GM19468 (cell line): Measurements from ENCODE around the gene ZNF12.
"Not testable (repeated sequence)": the region's sequence is repeated elsewhere in the genome, so short reads cannot be mapped to it uniquely, and the experiment has no call there.

Source experiments
- ATAC-seq: cut with Tn5 transposase; IDR thresholded peaks from one replicate; pipeline ENCODE4 v1.9.1; 2021; ENCODE audit warnings: mild to moderate bottlenecking, moderate library complexity, moderate number of reproducible peaks; ENCODE audit not compliant: unreplicated experiment; ENCODE audit errors: extremely low read depth

ZNF12 gene

GRCh38 chr7:6706666-6707407 lies at the start of gene ZNF12:
ZNF12 (minus strand) TSS chr7:6706947; CDS start chr7:6705173, 1,774 bp downstream.
- peak; percentile 96 for ATAC-seq

- not testable (repeated sequence) for ATAC-seq
Observed at GRCh38 chr7:6753964-6754363, 47.2 kb upstream of the ZNF12 start, which contains the start of gene RSPH10B2. RSPH10B2 (plus strand) TSS chr7:6754103; CDS start chr7:6757678, 3,575 bp downstream.

GRCh38 chr7:6750173-6750572 lies 43.4 kb upstream of the ZNF12 start:
- ATAC-seq = not testable (repeated sequence)

- ATAC-seq = not testable (repeated sequence)
Observed at GRCh38 chr7:6749335-6749734, 42.6 kb upstream of the ZNF12 start.

GRCh38 chr7:6744410-6745100 lies 37.8 kb upstream of the ZNF12 start:
- ATAC-seq = not testable (repeated sequence)

GRCh38 chr7:6738415-6738814 lies 31.7 kb upstream of the ZNF12 start:
- not testable (repeated sequence) for ATAC-seq

GRCh38 chr7:6730343-6730633 lies 23.5 kb upstream of the ZNF12 start:
- ATAC-seq = no peak

- peak; percentile 64 for ATAC-seq
Observed at GRCh38 chr7:6729492-6730342, 23.0 kb upstream of the ZNF12 start.

- ATAC-seq = not testable (repeated sequence)
Observed at GRCh38 chr7:6728893-6729491, 22.2 kb upstream of the ZNF12 start.

- ATAC-seq = no peak
Observed at GRCh38 chr7:6727663-6728062, 20.9 kb upstream of the ZNF12 start.

GRCh38 chr7:6726341-6726740 lies 19.6 kb upstream of the ZNF12 start:
- ATAC-seq = not testable (repeated sequence)

- ATAC-seq = peak; percentile 51
Observed at GRCh38 chr7:6725003-6725402, 18.3 kb upstream of the ZNF12 start.

GRCh38 chr7:6724351-6724750 lies 17.6 kb upstream of the ZNF12 start:
- ATAC-seq = not testable (repeated sequence)

- no peak for ATAC-seq
Observed at GRCh38 chr7:6718124-6718523, 11.4 kb upstream of the ZNF12 start.

GRCh38 chr7:6715898-6716297 lies 9.2 kb upstream of the ZNF12 start:
- ATAC-seq = not testable (repeated sequence)

- no peak for ATAC-seq
Observed at GRCh38 chr7:6714360-6714759, 7.6 kb upstream of the ZNF12 start.

GRCh38 chr7:6709808-6710207 lies 3.1 kb upstream of the ZNF12 start:
- ATAC-seq = no peak

- ATAC-seq = no peak
Observed at GRCh38 chr7:6708304-6708703, 1.6 kb upstream of the ZNF12 start.

GRCh38 chr7:6705959-6706665 lies 635 bp downstream of the ZNF12 start:
- ATAC-seq = no peak

- ATAC-seq = no peak
Observed at GRCh38 chr7:6701860-6702259, 4.9 kb downstream of the ZNF12 start.
